Activated CD4-positive, alpha-beta T cell treated with anti-CD3 and anti-CD28 coated beads for 48 hours (primary cell): Measurements from ENCODE around the gene COX14.

Source experiments
- DNase-seq: peaks from one replicate; pipeline ENCODE4 v3.0.0-alpha.2; 2020

The COX14 gene

GRCh38 chr12:50085615-50086072, 26.4 kb upstream of the COX14 start:
- DNase-seq, result no peak

DNA sequence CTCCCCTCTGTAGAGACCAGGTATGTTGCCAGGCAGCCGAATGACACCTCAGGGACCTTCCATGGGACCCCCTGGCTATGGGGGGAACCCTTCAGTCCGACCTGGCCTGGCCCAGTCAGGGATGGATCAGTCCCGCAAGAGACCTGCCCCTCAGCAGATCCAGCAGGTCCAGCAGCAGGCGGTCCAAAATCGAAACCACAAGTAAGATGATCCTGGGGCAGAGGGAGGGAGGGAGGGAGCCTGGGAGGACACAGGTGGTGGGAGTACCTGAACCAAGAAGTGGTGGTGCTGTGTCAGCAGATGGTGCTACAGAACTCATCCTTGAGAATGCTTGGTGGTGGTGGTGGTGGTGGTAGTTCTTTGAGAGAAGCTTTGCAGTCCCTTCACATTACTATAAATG, 25.9 kb upstream of the COX14 start:
- DNase-seq, result no peak

- DNase-seq, result no peak
Measured at GRCh38 chr12:50087151-50087550, 24.9 kb upstream of the COX14 start.

DNA sequence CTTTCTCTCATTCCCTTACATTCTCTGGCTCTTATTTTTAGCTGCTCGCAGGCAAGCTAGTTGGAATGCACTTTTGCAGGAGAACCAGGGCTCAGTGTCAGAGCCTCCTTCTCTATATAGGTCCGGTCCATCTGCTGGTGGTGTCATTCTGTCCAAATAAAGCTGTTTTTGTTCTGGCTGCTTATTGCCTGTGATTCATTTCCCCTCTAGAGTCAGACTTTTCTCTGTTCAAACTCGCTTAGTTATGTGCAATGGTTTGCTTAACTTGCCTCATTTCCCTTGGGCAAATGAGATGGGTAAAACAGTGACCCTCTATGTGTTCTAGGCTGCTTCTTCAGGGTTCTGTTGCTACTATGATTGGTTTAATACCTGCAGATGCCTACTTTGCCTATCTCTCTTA, 24.0 kb upstream of the COX14 start:
- DNase-seq, result no peak

GRCh38 chr12:50088577-50089335, 23.3 kb upstream of the COX14 start:
- DNase-seq, result peak; percentile 71

GRCh38 chr12:50089730-50090129, 22.3 kb upstream of the COX14 start:
- no peak for DNase-seq

- no peak for DNase-seq
Measured at GRCh38 chr12:50090391-50090790, 21.6 kb upstream of the COX14 start.

DNA sequence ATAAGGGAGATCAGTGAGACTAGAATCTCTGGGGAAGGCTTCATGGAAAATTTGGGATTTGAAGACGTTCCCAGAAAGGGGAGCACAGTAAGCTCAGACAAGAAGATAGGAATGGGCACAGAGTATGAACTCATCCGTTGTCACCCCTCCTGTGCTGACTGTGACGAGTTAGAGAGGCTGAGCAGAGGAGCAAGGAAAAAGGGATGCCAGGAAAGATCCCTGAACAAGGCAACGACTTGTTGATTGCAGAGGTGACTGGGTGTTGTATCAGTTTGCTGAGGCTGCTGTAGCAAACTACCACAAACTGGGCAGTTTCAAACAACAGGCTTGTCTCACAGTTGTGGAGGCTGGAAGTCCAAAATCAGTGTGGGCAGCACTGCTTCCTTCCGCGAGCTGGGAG, 14.1 kb upstream of the COX14 start:
- DNase-seq, result no peak

GRCh38 chr12:50099302-50100008, 12.6 kb upstream of the COX14 start:
- DNase-seq, result no peak

DNA sequence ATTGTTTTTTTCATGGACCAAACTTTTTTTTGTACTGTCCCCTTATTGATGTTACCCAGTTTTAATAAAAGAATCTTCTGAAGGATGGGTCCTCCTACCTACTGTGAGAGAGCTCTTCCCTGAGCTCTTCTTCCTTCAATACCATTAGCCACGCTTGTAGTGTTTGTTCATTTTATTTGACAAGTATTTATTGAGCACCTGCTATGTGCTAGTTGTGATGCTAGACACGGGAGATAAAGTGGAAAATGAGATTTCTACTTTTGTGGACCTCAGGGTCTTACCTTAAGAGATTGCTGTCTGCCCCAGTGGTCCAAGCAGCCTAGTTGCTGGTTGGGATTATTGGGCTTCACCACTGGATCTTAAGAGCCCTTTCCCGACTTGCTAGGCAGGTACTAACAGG, 11.5 kb upstream of the COX14 start:
- no peak for DNase-seq

DNA sequence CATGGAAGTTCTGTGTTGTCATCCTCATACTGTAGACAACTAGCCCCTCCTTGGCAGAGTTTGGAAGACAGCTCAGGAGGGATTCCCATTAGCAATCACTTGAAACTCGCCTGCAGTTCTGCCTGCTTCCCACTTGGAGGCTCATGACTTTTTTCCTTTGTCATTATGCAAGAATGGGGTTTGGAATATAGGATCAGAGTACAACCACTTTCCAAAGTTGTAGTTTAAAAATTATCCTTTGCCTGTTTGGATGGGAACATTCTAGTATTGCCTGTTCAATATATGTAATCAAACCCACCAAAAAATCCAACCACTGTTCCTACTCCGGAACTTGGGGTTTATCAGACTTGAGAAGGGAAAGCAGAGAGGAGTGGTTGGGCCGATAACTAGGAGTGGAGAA, 10.4 kb upstream of the COX14 start:
- no peak for DNase-seq

- DNase-seq, result no peak
Measured at GRCh38 chr12:50102131-50102531, 9.9 kb upstream of the COX14 start.

GRCh38 chr12:50102646-50103309, 9.3 kb upstream of the COX14 start:
- no peak for DNase-seq

DNA sequence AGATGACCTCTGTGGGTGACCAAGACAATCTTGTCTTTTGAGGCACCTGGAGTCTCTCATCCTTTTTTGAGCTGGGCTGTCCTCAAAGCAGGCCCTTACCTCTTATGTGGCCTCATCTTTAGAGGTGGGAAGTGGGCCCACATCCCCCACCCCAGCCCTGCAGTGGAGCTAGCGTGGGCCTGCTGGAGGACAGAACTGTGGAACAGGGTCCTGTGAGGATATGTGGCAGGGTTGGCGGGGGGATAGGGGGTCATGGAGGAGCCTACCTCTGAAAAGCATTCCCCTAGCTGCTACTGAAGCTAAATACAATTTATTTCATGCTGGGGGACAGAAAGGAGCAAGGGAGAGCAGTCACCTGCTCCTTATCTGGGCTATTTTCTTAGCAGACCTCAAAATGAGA, 8.7 kb upstream of the COX14 start:
- DNase-seq, result no peak

DNA sequence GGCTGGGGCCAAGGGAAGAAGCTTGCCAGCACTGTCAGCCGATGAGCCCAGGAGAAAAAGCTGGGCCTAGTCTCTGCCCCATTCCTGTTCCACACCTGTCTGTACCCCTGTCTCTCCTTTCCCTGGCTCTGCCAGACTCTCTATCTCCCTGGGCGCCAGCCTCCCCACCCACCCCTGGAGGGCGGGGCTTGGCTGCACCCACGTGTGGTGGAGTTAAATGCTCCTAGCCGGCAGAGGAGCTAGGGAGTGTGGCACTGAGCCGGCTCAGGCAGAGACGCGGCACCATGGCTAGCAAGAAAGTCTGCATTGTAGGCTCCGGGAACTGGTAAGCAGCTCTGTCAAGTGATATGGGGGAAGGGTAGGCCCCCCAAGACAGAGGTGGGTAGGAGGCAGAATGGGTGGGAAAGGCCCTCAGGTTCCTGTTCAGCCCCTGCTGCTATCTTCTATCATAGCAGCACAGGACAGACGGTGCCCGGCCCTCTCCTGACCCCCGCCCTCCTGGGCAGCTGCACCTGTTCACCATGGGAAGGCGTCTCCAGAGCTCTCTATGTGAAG, 8.2 kb upstream of the COX14 start, which contains the start of gene GPD1:
Gene GPD1, plus strand, starts transcription at position 242 of the 555 bp plus-strand sequence. Its CDS starts 43 bp downstream, at position 285.
- DNase-seq, result peak; percentile 55

GRCh38 chr12:50104417-50105366, 7.3 kb upstream of the COX14 start:
- DNase-seq, result no peak

DNA sequence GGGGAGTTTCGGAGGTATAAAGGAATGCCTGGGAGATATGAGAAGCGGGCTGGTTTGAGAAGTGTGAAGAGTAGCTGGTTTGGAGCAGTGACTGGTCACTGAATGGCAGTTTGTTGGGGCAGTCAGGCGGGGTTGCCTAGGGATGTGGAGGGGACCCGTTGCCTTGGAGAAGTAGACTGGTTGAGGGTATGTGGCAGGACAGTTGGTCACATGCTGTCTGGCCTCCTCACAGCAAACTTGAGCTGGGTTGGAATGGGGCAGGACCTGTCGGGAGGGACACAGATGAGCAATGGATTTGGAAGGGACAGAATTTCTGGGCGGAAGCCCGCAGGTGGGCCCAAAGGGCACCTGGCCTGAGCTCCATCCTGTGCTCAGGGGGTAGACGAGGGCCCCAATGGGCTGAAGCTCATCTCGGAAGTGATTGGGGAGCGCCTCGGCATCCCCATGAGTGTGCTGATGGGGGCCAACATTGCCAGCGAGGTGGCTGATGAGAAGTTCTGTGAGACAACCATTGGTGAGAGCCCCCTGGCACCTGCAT, 6.1 kb upstream of the COX14 start:
- DNase-seq, result no peak

- DNase-seq, result no peak
Measured at GRCh38 chr12:50106907-50107306, 5.1 kb upstream of the COX14 start.

DNA sequence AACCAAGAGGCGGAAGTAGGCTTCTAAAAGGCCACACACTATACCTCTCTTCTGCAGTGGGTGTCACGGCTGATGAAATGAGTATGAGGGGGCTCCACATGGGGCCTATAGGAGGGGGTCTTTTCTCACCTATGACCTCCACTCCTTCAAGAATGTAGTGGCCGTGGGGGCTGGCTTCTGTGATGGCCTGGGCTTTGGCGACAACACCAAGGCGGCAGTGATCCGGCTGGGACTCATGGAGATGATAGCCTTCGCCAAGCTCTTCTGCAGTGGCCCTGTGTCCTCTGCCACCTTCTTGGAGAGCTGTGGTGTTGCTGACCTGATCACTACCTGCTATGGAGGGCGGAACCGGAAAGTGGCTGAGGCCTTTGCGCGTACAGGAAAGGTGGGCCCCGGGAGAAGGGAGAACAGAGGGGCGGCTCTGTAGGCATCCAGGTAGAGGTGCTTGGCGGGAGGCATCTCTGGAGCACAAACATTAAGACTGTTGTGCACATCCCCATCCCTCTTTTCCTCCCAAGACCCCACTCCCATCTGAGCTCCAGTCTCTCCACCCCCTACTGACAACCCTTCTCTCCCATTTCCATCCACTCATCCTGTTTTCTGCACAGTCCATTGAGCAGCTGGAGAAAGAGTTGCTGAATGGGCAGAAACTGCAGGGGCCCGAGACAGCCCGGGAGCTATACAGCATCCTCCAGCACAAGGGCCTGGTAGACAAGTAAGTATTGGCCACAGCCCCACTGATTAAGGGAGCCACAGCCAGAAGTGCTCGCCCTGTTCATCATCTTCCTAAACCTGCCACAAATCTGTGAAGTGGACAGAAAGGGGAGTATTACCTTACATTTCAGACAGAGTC, 4.4 kb upstream of the COX14 start:
- no peak for DNase-seq

DNA sequence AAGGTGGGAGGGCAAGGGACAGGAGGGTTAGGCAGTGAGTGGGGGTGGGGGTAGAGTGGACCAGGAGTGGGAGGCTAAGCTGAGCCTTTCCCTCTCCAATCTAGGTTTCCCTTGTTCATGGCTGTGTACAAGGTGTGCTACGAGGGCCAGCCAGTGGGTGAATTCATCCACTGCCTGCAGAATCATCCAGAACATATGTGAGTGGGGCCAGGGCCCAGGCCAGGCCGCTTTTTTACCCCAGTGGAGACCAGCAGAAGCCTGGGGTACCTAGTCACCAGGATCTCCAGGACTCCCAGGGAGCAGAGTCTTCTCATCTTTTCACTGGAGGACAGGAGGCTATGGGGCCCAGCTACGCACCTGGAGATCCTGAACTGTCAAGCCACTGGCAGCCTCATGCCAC, 2.7 kb upstream of the COX14 start:
- no peak for DNase-seq
